Panc1 (cell line): ENCODE measurements around the gene RHPN2. TPM values are rescaled to one million over a fixed set of nuclear protein-coding genes. Genes with fewer than 3 reads are reported as not detected.
"Not testable (repeated sequence)": the region's sequence is repeated elsewhere in the genome, so short reads cannot be mapped to it uniquely, and the experiment has no call there.

Source experiments
- ATAC-seq: fragments of 200-7000 bp; cut with Tn5 transposase; 2 replicates; pipeline ENCODE4 v1.9.1; 2020; ENCODE audit warnings: mild to moderate bottlenecking, moderate library complexity
- BruUV-seq: library from RNA; stranded (reverse); fragments of 400-500 nt; replicated peaks from 2 replicates; lab custom pipeline; 2021; lab: Mats Ljungman, UMichigan
- CTCF ChIA-PET: fragments of 300-600 bp; sonication (Branson Sonifier 250); formaldehyde crosslinking; loops from one replicate; lab custom pipeline; 2022; ENCODE audit warnings: antibody characterized with exemption; lab: Charles Lee
- POLR2A ChIA-PET: fragments of 300-600 bp; sonication (Branson Sonifier 250); formaldehyde crosslinking; loops from one replicate; lab custom pipeline; 2022; ENCODE audit warnings: antibody characterized with exemption; lab: Charles Lee
- DNase-seq: peaks from one replicate; pipeline ENCODE4 v3.0.0-alpha.2; 2010; ENCODE audit warnings: low read depth, low spot score
- H3K27ac ChIP-seq: 2 replicates; pipeline ENCODE4 v1.5.1; 2011; ENCODE audit warnings: mild to moderate bottlenecking, low read length, inconsistent platforms
- H3K27me3 ChIP-seq: fragments of 200-500 bp; sonication (Bioruptor generic); 2 replicates; pipeline ENCODE4 v1.6.0; 2014; ENCODE audit warnings: low read length, inconsistent platforms; ENCODE audit not compliant: control insufficient read depth, insufficient read depth
- H3K36me3 ChIP-seq: fragments of 200-500 bp; sonication (Bioruptor generic); 2 replicates; pipeline ENCODE4 v1.5.1; 2014; ENCODE audit warnings: inconsistent platforms, mild to moderate bottlenecking, low read length, moderate library complexity; ENCODE audit not compliant: control insufficient read depth, insufficient read depth
- H3K4me1 ChIP-seq: 2 replicates; pipeline ENCODE4 v1.5.1; 2011; ENCODE audit warnings: inconsistent platforms, mild to moderate bottlenecking, low read length, moderate library complexity; ENCODE audit not compliant: control insufficient read depth, insufficient read depth
- H3K4me3 ChIP-seq, 2 experiments: 2 replicates each; pipeline ENCODE4 v1.5.1; 2011 to 2012; ENCODE audit warnings: low read depth in 2 of 2, low read length in 2 of 2, mild to moderate bottlenecking in 2 of 2, inconsistent platforms in 1 of 2, moderate library complexity in 1 of 2
- H3K9me3 ChIP-seq: fragments of 200-500 bp; sonication (Bioruptor generic); 2 replicates; pipeline ENCODE4 v1.5.1; 2014; ENCODE audit warnings: low read depth, mild to moderate bottlenecking, inconsistent platforms, low read length, moderate library complexity; ENCODE audit not compliant: control insufficient read depth, insufficient read depth
- POLR2AphosphoS5 ChIP-seq: IDR thresholded peaks from 2 replicates; pipeline ENCODE4 v1.6.1; 2012; ENCODE audit warnings: mild to moderate bottlenecking, low read depth, low read length, moderate library complexity
- SIN3A ChIP-seq: IDR thresholded peaks from 2 replicates; pipeline ENCODE4 v1.6.1; 2012; ENCODE audit warnings: low read depth, mild to moderate bottlenecking, low read length, moderate library complexity, borderline replicate concordance; ENCODE audit not compliant: insufficient read depth
- TCF7L2 ChIP-seq: IDR thresholded peaks from 2 replicates; pipeline ENCODE4 v1.6.1; 2011; ENCODE audit warnings: mild to moderate bottlenecking, low read depth, low read length, inconsistent platforms
- in situ Hi-C: cut with HindIII; loops from 2 replicates; pipeline ENCODE4 v1.10.0; 2016; ENCODE audit warnings: low sequenced_read_pairs, low pct_unique_long_range_greater_than_20kb
- intact Hi-C: fragments of 100-400 bp; cut with micrococcal nuclease; formaldehyde crosslinking; loops from one replicate; pipeline ENCODE4 v1.10.0; 2022; ENCODE audit not compliant: unreplicated experiment
- total RNA-seq: library from RNA; stranded (reverse); gene quantifications from one replicate; pipeline ENCODE4 v1.2.1, GENCODE V29; 2021; ENCODE audit not compliant: unreplicated experiment
- TF ChIP-seq, protein P1 (sequence below), 2 experiments: IDR thresholded peaks; 2 replicates each; pipeline ENCODE4 v1.6.1; 2011 to 2012; ENCODE audit warnings: low read depth in 2 of 2, control low read depth in 1 of 2, low read length in 1 of 2, mild to moderate bottlenecking in 1 of 2, moderate library complexity in 1 of 2; ENCODE audit not compliant: insufficient read depth in 1 of 2
- TF ChIP-seq, protein P2 (sequence below): fragments of 450-650 bp; IDR thresholded peaks from 2 replicates; pipeline ENCODE4 v1.5.1; 2017; ENCODE audit warnings: mild to moderate bottlenecking

The RHPN2 gene
- total RNA-seq, 1 experiment from 2014 or later, result 227 TPM

DNA sequence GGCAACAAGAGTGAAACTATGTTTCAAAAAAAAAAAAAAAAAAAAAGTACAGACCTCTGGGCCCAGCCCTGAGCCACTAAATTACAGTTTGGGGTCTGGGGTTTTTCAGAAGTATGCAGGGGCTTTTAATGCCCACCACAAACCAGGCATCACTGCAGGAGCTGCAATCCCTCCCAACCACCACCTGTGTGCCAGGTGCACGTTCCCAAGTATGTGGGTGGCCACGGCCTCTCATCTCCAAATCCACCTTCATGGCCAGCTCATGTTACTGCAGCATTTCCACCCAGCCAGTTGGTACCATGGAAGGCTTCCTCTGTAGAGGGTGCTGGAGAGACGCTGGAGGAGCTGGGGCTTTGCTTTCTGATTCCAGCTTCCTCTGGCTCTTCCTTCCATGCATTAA is 119.4 kb downstream of the RHPN2 start:
- TF ChIP-seq, protein P1, sequence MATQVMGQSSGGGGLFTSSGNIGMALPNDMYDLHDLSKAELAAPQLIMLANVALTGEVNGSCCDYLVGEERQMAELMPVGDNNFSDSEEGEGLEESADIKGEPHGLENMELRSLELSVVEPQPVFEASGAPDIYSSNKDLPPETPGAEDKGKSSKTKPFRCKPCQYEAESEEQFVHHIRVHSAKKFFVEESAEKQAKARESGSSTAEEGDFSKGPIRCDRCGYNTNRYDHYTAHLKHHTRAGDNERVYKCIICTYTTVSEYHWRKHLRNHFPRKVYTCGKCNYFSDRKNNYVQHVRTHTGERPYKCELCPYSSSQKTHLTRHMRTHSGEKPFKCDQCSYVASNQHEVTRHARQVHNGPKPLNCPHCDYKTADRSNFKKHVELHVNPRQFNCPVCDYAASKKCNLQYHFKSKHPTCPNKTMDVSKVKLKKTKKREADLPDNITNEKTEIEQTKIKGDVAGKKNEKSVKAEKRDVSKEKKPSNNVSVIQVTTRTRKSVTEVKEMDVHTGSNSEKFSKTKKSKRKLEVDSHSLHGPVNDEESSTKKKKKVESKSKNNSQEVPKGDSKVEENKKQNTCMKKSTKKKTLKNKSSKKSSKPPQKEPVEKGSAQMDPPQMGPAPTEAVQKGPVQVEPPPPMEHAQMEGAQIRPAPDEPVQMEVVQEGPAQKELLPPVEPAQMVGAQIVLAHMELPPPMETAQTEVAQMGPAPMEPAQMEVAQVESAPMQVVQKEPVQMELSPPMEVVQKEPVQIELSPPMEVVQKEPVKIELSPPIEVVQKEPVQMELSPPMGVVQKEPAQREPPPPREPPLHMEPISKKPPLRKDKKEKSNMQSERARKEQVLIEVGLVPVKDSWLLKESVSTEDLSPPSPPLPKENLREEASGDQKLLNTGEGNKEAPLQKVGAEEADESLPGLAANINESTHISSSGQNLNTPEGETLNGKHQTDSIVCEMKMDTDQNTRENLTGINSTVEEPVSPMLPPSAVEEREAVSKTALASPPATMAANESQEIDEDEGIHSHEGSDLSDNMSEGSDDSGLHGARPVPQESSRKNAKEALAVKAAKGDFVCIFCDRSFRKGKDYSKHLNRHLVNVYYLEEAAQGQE (IDR thresholded peaks at IDR 0.05; ENCODE audit: insufficient read depth in 1 of 2, low read depth in 2 of 2, low read length in 1 of 2), result no peak
- TF ChIP-seq POLR2AphosphoS5 (no peak), TCF7L2 (no peak), SIN3A (no peak)
- TF ChIP-seq, protein P2, sequence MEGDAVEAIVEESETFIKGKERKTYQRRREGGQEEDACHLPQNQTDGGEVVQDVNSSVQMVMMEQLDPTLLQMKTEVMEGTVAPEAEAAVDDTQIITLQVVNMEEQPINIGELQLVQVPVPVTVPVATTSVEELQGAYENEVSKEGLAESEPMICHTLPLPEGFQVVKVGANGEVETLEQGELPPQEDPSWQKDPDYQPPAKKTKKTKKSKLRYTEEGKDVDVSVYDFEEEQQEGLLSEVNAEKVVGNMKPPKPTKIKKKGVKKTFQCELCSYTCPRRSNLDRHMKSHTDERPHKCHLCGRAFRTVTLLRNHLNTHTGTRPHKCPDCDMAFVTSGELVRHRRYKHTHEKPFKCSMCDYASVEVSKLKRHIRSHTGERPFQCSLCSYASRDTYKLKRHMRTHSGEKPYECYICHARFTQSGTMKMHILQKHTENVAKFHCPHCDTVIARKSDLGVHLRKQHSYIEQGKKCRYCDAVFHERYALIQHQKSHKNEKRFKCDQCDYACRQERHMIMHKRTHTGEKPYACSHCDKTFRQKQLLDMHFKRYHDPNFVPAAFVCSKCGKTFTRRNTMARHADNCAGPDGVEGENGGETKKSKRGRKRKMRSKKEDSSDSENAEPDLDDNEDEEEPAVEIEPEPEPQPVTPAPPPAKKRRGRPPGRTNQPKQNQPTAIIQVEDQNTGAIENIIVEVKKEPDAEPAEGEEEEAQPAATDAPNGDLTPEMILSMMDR, result no peak
- Histone ChIP-seq H3K4me3 (no peak overlapping the region), H3K27me3 (no peaks in the 10 kb centered on the region), H3K36me3 (no peaks in the 10 kb centered on the region; the same call in 1 of the 2 replicates), H3K27ac (no peak overlapping the region), H3K9me3 (no peaks in the 10 kb centered on the region), H3K4me1 (no peaks in the 10 kb centered on the region)
- intact Hi-C loops (no loop called here), in situ Hi-C loops (no loop called here)
- ATAC-seq (no peak), DNase-seq (no peak)
- ChIA-PET POLR2A (interaction anchor here (0.6 kb wide), 2 partner anchors 252 to 264 kb away, joined by 3 to 10 read pairs; no protein-coding TSS in a partner anchor), CTCF (interaction anchor here (0.5 to 0.6 kb wide), 3 partner anchors 73 to 364 kb away, joined by 3 to 12 read pairs (median 5); partner anchors contain the start of gene PDCD5)
- BruUV-seq, result no TSS peak

DNA sequence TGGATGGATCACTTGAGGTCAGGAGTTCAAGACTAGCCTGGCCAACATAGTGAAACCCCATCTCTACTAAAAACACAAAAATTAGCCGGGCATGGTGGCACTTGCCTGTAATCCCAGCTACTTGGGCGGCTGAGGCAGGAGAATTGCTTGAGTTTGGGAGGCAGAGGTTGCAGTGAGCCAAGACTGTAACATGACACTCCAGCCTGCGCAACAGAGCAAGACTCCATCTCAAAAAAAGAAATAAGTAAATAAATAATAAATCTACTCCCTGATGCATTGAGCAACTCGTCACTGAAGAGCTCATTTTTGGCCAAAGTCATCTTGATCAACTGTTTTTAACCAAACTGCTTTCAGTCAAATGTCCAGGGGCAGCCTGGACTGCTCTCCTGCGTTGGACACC is 123.4 kb downstream of the RHPN2 start:
- POLR2A ChIA-PET, BruUV-seq: not testable (repeated sequence)
- CTCF ChIA-PET, result interaction anchor here (0.8 kb wide), 1 partner anchor 11 kb away, joined by 3 read pairs; no protein-coding TSS in a partner anchor

DNA sequence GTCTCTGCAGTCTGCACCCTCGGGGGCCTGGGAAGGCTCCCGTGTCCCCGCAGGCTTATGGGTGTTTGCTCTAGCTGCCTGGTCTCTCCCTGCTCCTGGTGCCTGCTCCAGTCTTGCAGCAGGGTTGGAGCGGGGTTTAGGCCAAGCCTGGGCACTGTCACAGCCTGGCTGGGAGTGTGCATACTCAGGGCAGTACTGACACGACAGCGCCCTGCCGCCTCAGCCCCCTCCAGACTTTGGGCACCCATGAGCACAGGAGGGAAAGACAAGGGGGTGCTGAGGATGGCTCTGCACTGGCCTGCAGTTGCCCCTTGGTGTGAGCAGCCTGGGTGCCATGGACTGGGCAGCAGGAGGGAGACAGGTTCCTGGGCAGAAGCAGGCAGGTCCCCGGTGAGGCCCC is 128.6 kb downstream of the RHPN2 start:
- BruUV-seq, result no TSS peak
- no peak overlapping the region for H3K27ac ChIP-seq
- no peaks in the 10 kb centered on the region for H3K4me1 ChIP-seq
- POLR2A ChIA-PET, result no interaction called here
- DNase-seq (no peak), ATAC-seq (peak; percentile 46; the same call in 1 of the 2 replicates)
- H3K27me3 ChIP-seq, result no peaks in the 10 kb centered on the region
- CTCF ChIA-PET, result no interaction called here
- no peak overlapping the region for H3K4me3 ChIP-seq
- H3K36me3 ChIP-seq, result no peaks in the 10 kb centered on the region
- intact Hi-C loops, result no loop called here
- in situ Hi-C loops, result no loop called here
- TF ChIP-seq POLR2AphosphoS5 (no peak), SIN3A (no peak), TCF7L2 (no peak)
- TF ChIP-seq, protein P1 (IDR thresholded peaks at IDR 0.05; ENCODE audit: insufficient read depth in 1 of 2, low read depth in 2 of 2, low read length in 1 of 2), result no peak
- TF ChIP-seq, protein P2, result no peak
- no peaks in the 10 kb centered on the region for H3K9me3 ChIP-seq

More for the DNA sequence above, 123.4 kb downstream of the RHPN2 start:
- H3K36me3 ChIP-seq, DNase-seq, H3K9me3 ChIP-seq, H3K4me3 ChIP-seq, intact Hi-C loops, ATAC-seq, H3K4me1 ChIP-seq, H3K27me3 ChIP-seq, in situ Hi-C loops, H3K27ac ChIP-seq: not testable (repeated sequence)
